Thyroid gland (tissue), 4 donors: ENCODE data around the gene SEC22A. TPM values are rescaled to one million over a fixed set of nuclear protein-coding genes. Genes with fewer than 3 reads are reported as not detected.
A peak's percentile ranks its signal among the peaks of the same experiment; 100 is the strongest.

ENCODE experiments used
- DNase-seq, 2 donors: peaks; one replicate each; pipeline ENCODE4 v3.0.0-alpha.2; 2019
- H3K27ac ChIP-seq, 3 donors: fragments of 200-600 bp; sonication (generic); 1 replicate in 2 of 3; 2 replicates in 1 of 3; pipeline ENCODE4 v1.5.1; 2016 to 2019; ENCODE audit warnings: mild to moderate bottlenecking in 1 of 3, moderate library complexity in 1 of 3
- H3K27me3 ChIP-seq: fragments of 200-600 bp; sonication (generic); one replicate; pipeline ENCODE4 v1.5.1; 2019
- H3K36me3 ChIP-seq, 2 donors: fragments of 200-600 bp; sonication (generic); one replicate each; pipeline ENCODE4 v1.5.1; 2016 to 2019
- H3K4me1 ChIP-seq, 2 donors: fragments of 200-600 bp; sonication (generic); one replicate each; pipeline ENCODE4 v1.5.1; 2017 to 2019
- H3K4me3 ChIP-seq, 3 donors: fragments of 200-600 bp; sonication (generic); replicated peaks in 1 of 3; 1 replicate in 2 of 3; 2 replicates in 1 of 3; pipeline ENCODE4 v1.5.1; 2016; ENCODE audit warnings: mild to moderate bottlenecking in 1 of 3
- H3K9me3 ChIP-seq: fragments of 200-600 bp; sonication (generic); one replicate; pipeline ENCODE4 v1.5.1; 2017
- POLR2A ChIP-seq, 2 donors: fragments of 450-650 bp; IDR thresholded peaks; one replicate each; pipeline ENCODE4 v1.6.1; 2017; ENCODE audit warnings: antibody characterized with exemption in 2 of 2, mild to moderate bottlenecking in 2 of 2, moderate library complexity in 1 of 2
- WGBS, 2 donors: methylation state at CpG; one replicate each; pipeline ENCODE4 v1.1.5; 2017; 5-methylcytosine and 5-hydroxymethylcytosine counted together
- intact Hi-C: fragments of 100-400 bp; cut with DNase I; formaldehyde crosslinking; loops from one replicate; pipeline ENCODE4 v1.15.1; 2023
- total RNA-seq, 4 donors: library from RNA; depleted of rRNA; stranded (reverse); fragments of >200 nt; gene quantifications; one replicate each; pipeline ENCODE4 v1.2.3, GENCODE V29; 2016
- TF ChIP-seq, protein P1 (sequence below), 6 experiments: fragments of 200-600 bp in 3 of 6; fragments of 450-650 bp in 3 of 6; sonication (generic) in 3 of 6; IDR thresholded peaks; one replicate each; pipeline ENCODE4 v1.5.1; 2016 to 2019; ENCODE audit warnings: antibody characterized with exemption in 6 of 6, mild to moderate bottlenecking in 2 of 6, inconsistent platforms in 1 of 6, moderate library complexity in 1 of 6

The SEC22A gene
- 10 to 100 TPM; 22.4 to 45.2 (median 33.6) TPM for total RNA-seq

DNA sequence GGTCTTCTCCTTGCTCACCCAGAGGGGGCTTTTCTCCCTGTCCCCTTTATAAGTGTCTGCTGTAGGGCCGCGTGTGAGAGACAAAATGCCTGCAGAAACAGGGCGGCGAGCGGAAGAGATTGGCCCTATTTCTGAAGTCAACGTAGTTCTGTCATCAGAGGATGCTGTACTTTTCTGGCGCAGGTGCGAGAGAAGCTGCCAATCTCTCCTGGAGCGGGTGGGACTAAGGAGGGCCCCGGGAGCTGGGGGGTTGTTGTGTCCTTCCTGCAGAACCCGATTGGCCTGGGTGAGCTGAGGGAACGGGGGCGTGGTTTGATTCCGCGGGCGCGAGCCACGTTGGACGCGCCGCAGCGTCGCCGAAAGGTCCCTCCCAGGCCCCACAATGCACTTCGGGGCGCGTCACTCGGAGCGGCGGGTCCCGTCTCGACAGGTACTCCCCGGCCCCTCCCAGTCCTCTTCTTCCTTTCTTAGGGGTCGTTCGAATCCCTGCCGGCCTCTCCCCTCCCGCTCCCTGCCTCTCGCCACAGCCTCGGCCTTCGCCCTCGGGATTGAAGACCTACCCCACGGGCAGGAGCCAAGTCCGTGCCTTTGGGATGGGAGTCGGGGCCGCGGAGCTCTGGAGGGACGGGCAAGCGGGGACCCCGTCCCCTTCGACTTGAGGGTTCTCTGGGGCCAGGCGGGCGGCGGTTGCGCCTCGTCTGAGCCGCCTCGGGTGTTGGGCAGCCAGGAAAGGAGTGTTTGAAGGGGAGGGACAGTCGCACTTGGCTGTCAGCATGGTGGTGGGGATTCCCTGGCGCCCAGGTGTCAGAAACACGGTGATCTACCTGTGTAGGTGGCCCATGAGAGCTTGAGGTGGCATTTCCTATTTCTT is at the start of gene SEC22A:
TSS of gene SEC22A (plus strand) at position 387 of the 871 bp plus-strand sequence. CDS start 7,275 bp downstream, outside the sequence.
- peak within 1 kb of the TSS; percentile 46 to 77 (median 76) for H3K27ac ChIP-seq
- TF ChIP-seq, protein P1, sequence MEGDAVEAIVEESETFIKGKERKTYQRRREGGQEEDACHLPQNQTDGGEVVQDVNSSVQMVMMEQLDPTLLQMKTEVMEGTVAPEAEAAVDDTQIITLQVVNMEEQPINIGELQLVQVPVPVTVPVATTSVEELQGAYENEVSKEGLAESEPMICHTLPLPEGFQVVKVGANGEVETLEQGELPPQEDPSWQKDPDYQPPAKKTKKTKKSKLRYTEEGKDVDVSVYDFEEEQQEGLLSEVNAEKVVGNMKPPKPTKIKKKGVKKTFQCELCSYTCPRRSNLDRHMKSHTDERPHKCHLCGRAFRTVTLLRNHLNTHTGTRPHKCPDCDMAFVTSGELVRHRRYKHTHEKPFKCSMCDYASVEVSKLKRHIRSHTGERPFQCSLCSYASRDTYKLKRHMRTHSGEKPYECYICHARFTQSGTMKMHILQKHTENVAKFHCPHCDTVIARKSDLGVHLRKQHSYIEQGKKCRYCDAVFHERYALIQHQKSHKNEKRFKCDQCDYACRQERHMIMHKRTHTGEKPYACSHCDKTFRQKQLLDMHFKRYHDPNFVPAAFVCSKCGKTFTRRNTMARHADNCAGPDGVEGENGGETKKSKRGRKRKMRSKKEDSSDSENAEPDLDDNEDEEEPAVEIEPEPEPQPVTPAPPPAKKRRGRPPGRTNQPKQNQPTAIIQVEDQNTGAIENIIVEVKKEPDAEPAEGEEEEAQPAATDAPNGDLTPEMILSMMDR (IDR thresholded peaks at IDR 0.05), result no peak
- TF ChIP-seq POLR2A (IDR thresholded peaks at IDR 0.05), result peak; percentile 24 to 83
- H3K9me3 ChIP-seq, result no peaks in the 10 kb centered on the region
- peaks cover 5 to 9% of the 10 kb centered on the region in 2 donors for H3K4me1 ChIP-seq
- H3K27me3 ChIP-seq, result no peaks in the 10 kb centered on the region
- no peaks in the 10 kb centered on the region for H3K36me3 ChIP-seq
- H3K4me3 ChIP-seq, result peak within 1 kb of the TSS; percentile 31 to 86 (median 72)
- 0% methylated on average over 13 to 15 of the region's 60 CpGs for WGBS, 2 donors
- peak; percentile 95 to 97 for DNase-seq
- intact Hi-C loops, result no loop called here

DNA sequence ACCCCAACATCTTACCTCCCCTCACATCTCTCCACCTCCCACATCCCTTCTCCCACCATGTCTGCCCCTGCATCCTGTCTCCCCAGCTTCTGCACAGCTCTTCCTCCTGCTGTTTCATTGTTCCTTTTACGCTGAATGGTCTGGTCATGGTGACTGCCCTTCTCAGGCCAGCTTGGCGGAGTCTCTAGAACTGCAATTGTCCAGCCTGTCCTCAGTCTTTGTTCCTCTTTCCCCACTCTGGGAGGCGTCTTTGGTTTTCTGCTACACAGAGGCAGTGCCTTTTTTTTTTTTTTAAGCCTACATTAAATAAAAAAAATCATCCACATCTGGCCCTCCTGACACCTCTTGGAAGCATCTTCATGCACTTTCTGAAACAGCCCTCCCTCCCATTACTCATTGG is 49.1 kb upstream of the SEC22A start:
- Histone ChIP-seq H3K36me3 (peaks cover 15 to 22% of the 10 kb centered on the region in 2 donors), H3K27me3 (no peaks in the 10 kb centered on the region), H3K4me3 (no peak overlapping the region), H3K9me3 (no peaks in the 10 kb centered on the region), H3K27ac (no peak overlapping the region), H3K4me1 (peaks cover 7 to 9% of the 10 kb centered on the region in 2 donors)
- TF ChIP-seq, protein P1 (IDR thresholded peaks at IDR 0.05), result no peak
- no peak for TF ChIP-seq POLR2A (IDR thresholded peaks at IDR 0.05)
- 92 to 93% methylated on average over 3 of the region's 3 CpGs for WGBS, 2 donors
- DNase-seq, result no peak
- intact Hi-C loops, result no loop called here

DNA sequence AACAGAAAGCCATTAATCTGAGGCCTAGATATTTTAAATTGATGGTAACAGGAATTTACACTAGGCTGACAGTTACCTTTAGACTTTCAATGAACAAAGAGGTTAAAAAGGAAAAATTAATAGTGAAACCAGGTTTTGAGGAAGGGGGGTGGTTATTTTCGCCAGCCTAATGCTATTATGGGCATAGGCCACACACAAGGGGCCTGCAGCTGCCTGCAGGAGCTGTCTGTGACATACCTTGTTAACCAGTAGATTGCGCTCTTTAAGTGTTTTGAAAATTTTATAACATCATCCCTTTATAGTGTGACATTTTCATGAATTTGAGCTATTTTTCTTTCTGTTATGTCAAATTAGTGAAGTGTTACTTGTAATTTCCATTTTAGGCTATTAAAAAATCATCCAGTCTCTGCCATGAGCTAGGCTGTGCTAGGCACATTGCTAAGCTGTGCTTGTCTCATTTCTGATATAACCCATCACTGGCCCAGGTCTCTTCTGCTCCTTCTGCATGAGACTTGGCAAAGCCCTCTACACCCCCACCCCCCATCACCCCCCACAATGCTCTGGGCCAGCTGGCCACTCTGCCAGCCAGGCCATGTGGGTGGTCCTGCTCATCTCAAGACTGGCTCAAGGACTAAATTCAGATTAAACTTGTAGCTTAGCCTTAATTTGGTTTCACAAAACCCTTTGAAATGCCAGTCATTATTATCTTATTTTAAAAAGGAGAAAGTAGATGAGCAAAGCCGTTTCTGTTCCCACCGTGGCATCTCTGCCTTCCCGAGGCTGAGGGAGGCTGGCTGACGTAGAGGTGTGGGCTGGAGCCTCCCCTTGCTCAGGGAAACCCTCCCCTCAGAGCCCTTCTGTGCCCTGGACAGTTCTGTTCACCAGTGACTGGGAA is 48.4 kb upstream of the SEC22A start:
- peaks cover 9 to 14% of the 10 kb centered on the region in 2 donors for H3K4me1 ChIP-seq
- H3K36me3 ChIP-seq, result peaks cover 15 to 22% of the 10 kb centered on the region in 2 donors
- WGBS, 2 donors, result 92 to 95% methylated on average over 6 of the region's 6 CpGs
- no peak for DNase-seq
- H3K4me3 ChIP-seq, result no peak overlapping the region
- H3K27ac ChIP-seq, result no peak overlapping the region
- H3K9me3 ChIP-seq, result no peaks in the 10 kb centered on the region
- H3K27me3 ChIP-seq, result no peaks in the 10 kb centered on the region
- TF ChIP-seq, protein P1 (IDR thresholded peaks at IDR 0.05), result no peak
- no peak for TF ChIP-seq POLR2A (IDR thresholded peaks at IDR 0.05)
- intact Hi-C loops, result no loop called here

DNA sequence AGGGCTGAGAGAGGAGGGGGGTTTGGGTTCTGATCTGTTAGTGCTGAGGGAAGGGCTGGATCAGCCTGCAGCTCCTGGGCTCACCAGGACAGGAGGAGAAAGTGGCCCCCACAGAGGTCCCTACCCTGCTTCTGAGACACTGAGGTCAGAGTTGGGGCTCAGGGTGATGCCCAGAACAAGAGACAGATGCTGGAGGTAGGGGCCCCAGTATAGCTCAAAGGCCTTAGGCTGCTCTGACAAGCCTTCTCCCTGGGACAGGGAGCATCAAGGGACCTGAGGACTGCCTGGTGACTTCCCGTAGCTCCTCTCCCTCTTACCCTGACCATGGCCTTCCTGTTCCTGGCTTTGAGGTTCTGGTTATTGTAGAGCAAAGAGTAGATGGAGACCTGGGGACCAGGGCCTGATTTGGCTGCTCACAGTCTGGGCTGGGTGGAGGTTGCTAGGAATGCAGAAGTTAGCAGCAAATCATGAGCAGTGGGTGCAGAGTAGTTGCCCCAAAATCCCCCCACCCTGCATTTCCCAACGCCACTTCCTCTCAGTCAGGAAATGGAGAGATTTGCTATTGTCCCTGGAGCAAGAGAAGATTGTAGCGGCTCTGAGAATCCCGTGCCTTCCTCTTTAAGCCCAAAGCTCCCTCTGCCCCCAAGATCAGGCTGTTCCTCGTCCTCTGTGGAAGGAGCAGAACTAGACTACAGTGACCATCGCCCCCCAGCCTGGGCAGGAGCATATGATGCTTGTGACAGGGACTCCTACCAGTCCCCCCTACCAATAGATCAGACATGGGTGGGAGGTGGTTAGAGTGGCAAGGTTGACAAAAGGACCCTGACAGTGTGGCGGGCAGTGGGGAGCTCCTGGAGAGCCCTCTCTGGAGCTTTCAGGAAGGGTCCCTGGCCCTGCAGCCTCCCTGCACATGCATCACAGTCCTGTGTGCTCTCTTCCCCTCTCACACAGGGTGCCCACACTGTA is 47.4 kb upstream of the SEC22A start:
- H3K9me3 ChIP-seq, result no peaks in the 10 kb centered on the region
- no peak for TF ChIP-seq POLR2A (IDR thresholded peaks at IDR 0.05)
- TF ChIP-seq, protein P1 (IDR thresholded peaks at IDR 0.05), result no peak
- no peak for DNase-seq
- H3K27ac ChIP-seq, result no peak overlapping the region
- 82 to 87% methylated on average over 5 to 7 of the region's 7 CpGs for WGBS, 2 donors
- peaks cover 15 to 25% of the 10 kb centered on the region in 2 donors for H3K36me3 ChIP-seq
- intact Hi-C loops, result no loop called here
- no peak overlapping the region for H3K4me3 ChIP-seq
- H3K4me1 ChIP-seq, result peaks cover 9 to 14% of the 10 kb centered on the region in 2 donors
- H3K27me3 ChIP-seq, result no peaks in the 10 kb centered on the region
